Activated naive CD8-positive, alpha-beta T cell (primary cell): ENCODE results near the gene TBX2.

ENCODE experiments used
- H3K27ac Mint-ChIP-seq: one replicate; pipeline ENCODE4 v1.8.0; 2021; ENCODE audit warnings: mixed read lengths
- H3K27me3 Mint-ChIP-seq: one replicate; pipeline ENCODE4 v1.8.0; 2021; ENCODE audit warnings: mixed read lengths
- H3K36me3 Mint-ChIP-seq: one replicate; pipeline ENCODE4 v1.8.0; 2021; ENCODE audit warnings: mixed read lengths
- H3K4me1 Mint-ChIP-seq: one replicate; pipeline ENCODE4 v1.8.0; 2021; ENCODE audit warnings: low read depth, mixed read lengths
- H3K4me3 Mint-ChIP-seq: one replicate; pipeline ENCODE4 v1.8.0; 2021; ENCODE audit warnings: mild to moderate bottlenecking, mixed read lengths
- H3K9me3 Mint-ChIP-seq: one replicate; pipeline ENCODE4 v1.8.0; 2021; ENCODE audit warnings: low read depth, mixed read lengths

The TBX2 gene

DNA sequence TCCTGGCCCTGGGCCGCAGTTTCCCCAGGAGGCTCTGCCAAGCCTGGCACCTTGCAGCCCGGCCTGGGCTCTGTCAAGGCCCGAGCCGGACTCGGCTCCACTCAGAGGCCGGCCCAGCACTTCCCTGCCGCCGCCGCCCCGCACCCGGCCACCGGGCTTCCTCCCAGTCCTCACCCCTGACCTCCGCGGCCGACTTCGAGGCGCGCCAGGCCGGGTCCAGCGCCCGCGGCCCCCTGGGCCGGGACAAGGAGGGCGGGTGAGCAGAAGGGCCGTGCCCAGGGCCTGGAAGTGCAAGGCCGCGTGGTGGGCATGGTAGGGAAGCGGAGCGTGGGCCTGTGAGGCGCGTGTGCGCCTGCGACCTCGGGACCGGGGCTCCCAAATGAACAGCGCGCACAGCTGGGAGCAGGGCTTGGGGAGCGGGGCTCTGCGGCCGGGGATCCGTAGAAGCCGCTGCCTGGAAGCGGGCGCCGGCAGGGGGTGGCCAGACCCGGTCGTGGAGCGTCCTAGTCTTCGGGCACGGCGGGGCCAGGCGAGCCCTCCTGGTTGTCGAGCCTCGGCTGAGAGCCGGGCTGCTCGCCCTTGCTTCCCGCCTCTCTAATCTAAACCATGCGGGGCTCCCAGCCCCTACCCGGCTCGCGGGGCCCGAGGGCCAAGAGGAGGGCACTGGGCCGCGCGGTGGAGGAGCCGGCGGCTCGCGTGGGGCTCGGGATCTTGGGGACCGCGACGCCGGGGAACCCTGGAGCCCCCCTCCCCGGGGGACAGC lies 52.1 kb downstream of the TBX2 start:
- Mint-ChIP-seq H3K27me3 (peaks cover 38% of the 10 kb centered on the region), H3K9me3 (no peaks in the 10 kb centered on the region), H3K4me1 (peaks cover 28% of the 10 kb centered on the region), H3K36me3 (peaks cover 3% of the 10 kb centered on the region), H3K4me3 (no peak overlapping the region), H3K27ac (no peak overlapping the region)

DNA sequence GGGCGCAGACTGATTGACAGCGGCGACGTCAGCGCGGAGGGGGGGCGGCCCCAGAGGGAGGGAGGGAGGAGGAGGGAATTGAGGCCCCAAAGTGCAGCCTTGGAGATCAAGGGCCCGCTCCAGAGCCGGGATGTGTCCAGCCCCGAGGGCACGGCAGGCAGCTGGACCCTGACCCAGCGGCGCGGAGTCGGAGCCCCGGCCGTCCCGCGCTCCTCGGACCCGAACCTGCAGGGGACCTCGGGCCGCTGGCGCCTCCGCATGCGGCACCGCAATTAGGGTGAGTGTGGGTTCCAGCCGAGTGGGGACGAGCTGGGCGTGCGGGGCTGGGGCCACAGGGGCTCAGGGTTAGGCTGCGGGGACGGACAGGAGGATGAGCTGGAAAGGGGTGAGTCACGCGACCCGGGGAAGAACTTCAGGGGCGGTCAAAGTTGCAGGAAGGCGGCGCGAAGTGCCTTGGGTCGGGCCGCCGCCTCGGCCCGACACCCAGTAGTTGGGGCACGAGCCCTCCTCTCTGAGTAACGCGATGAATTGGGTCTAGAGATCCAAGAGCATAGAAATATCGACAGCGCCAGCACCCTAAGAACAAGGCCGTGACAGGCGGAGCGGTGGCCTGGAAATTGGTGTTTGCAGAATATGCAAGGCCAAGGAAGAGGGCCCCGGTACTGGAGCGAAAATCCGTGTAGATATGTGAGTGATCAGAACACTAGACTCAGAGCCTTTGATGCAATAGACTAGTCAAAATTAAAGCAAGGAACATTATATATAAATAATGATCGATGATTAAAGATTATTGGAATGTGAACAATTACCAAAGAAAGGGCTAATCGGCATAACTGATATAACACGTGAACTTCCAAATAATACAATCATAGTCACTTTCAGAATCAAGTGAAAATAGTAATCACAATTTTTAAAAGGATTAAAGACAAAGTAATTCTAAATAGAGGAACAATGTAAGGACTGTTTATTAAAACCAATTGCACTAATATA lies 53.0 kb downstream of the TBX2 start, which contains the start of gene TBX4:
TBX4 (plus strand) TSS at position 122 of the 990 bp plus-strand sequence. CDS start 4,069 bp downstream, outside the sequence.
- peaks cover 40% of the 10 kb centered on the region for H3K27me3 Mint-ChIP-seq
- H3K36me3 Mint-ChIP-seq = peaks cover 3% of the 10 kb centered on the region
- no peak within 1 kb of the TSS for H3K27ac Mint-ChIP-seq
- no peaks in the 10 kb centered on the region for H3K9me3 Mint-ChIP-seq
- H3K4me3 Mint-ChIP-seq = peak within 1 kb of the TSS; percentile 79
- peaks cover 33% of the 10 kb centered on the region for H3K4me1 Mint-ChIP-seq

DNA sequence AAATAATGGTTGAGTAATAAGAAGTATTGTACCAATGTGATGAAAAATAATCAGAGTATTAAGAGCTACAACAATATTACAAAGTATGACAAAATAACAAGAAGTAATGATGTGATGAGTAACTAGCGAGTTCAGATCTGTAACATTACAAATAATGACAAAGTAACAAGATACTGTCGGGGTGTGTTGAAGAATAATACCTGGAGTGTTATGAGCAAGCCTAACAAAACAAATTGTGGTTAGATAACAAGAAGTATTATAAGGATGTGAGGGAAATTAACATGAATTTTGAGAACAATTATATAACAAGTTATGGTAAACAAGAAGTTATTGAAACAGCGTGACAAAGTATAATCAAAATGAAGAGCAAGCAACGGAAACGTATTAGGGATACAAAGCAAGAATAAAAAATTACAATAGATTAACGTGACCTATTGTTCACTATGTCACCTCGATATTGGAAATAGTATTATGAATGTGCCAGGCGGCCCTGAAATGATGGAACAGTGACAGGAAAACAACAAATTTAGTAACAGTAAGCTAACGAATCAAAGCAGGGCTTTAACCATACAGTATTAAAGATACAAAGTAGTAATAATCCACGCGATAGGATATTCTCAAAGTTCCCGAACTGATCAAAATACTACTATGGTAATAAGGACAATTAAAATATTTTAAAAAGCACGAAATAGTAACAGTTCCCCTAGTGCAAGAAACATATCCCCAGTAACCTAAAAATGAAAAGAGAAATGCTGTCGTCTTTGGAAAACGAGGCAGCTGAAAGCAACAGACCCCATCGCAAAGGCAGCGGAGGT lies 54.1 kb downstream of the TBX2 start:
- H3K36me3 Mint-ChIP-seq = peaks cover 3% of the 10 kb centered on the region
- no peaks in the 10 kb centered on the region for H3K9me3 Mint-ChIP-seq
- peaks cover 50% of the 10 kb centered on the region for H3K27me3 Mint-ChIP-seq
- H3K4me1 Mint-ChIP-seq = peaks cover 43% of the 10 kb centered on the region
- no peak overlapping the region for H3K27ac Mint-ChIP-seq
- peak overlapping the region; percentile 53 for H3K4me3 Mint-ChIP-seq

DNA sequence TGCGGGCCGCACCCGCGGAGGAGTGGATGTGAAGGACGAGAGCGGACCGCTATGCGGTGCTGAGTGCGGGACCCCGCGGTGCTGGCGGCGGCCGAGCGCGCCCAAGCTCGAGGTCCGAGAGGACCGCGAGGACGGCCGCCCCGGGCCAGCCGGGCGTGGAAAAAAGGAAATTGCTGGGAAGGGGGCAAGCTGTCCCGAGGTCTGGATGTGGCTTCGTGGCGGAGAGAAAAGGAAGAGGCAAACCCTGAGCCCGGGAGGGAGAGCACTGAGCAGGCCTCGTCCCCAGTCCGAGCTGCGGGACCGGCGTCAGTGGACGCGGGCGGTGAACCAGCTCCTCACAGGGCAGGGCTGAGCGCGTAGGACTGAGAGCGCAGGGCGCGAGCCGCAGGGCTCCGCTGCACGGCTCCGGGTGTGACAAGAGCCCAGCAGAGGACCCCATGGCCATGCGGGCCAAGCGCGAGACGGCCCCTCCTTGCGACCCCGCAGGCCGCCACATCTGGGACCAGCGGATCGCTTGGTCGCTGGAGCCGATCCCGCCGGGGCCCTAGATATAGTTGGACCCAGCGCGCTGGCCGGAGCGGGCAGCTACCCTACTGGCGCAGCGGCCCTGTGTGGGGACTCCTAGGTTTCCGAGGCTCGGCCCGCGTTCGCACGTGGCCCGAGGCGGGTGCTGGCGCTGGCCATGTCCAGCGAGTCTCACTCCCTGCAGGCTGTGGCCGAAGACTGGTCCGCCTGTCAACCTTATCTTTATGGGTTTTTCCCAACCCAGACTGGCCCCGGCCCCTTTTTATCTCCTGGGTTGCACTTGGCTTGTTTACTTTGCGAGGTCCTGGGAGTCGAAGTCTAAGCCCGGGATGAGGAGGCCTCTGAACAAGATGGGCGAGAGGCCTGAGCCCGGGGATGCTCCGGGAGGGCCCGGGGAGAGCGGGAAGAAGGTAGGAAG lies 55.0 kb downstream of the TBX2 start:
- H3K36me3 Mint-ChIP-seq = peaks cover 3% of the 10 kb centered on the region
- no peak overlapping the region for H3K27ac Mint-ChIP-seq
- H3K27me3 Mint-ChIP-seq = peaks cover 53% of the 10 kb centered on the region
- no peaks in the 10 kb centered on the region for H3K9me3 Mint-ChIP-seq
- H3K4me1 Mint-ChIP-seq = peaks cover 43% of the 10 kb centered on the region
- H3K4me3 Mint-ChIP-seq = peak overlapping the region; percentile 53

DNA sequence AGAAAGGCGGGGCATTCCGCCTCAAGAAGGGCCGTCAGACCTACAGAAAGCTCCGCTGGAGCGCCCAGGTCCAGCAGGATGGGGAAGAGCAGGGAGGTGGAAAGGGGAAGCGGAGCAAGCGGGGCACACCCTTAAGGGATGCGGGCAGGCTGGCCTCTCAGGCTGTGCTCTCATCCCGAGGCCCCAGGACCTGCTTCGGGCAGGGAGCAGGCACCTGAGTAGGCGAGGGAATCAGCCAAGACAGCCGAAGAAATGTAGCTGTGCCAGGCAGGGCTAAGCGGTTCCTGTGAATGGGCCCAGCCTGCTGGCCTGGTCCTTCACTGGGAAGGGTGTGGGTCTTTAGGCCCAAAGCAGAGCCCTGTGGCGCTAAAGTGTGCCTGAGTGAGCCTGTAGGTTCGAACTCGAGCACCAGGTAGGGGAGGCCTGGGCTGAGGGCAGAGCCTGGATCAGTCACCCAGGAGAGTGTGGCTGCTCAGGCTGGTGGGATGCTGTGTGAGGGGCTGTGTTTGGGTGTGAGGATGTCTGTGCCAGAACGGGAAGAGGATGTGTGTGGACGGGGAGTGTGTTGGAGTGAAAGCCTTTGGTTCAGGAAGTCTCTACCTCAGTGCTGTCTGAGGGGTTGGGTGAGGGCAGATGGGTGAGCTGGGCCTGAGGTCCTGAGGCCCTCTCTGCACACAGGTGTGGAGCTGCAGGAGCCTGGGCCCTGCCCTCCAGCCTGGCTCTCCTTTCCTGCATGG lies 55.8 kb downstream of the TBX2 start:
- Mint-ChIP-seq H3K27me3 (peaks cover 56% of the 10 kb centered on the region), H3K9me3 (no peaks in the 10 kb centered on the region), H3K4me3 (peak overlapping the region; percentile 17), H3K4me1 (peaks cover 44% of the 10 kb centered on the region), H3K36me3 (peaks cover 3% of the 10 kb centered on the region), H3K27ac (no peak overlapping the region)

DNA sequence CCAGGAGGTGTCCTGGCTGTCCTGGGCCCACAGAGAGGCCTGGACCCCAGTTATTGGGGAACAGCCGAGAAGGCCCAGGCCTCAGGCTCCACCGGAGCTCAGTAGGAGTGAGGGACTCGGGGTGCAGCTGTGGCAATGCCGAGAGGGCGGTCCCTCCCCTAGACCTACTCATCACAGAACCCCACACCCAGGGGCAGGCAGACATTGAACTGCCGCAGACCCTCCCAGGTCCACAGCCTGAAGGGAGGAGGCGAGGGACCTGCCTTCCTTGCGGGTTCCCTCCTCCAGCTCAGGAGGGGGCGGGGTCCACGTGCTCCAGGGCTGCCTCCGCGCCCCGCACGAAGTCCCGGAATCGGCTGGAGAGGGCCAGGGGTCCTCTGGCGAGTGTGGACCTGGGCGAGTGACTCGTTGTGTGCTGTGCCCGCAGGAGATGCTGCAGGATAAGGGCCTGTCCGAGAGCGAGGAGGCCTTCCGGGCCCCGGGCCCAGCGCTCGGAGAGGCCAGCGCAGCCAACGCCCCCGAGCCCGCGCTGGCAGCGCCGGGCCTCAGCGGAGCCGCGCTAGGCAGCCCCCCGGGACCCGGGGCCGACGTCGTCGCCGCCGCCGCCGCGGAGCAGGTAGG lies 56.5 kb downstream of the TBX2 start:
- Mint-ChIP-seq H3K27ac (no peak overlapping the region), H3K36me3 (peaks cover 3% of the 10 kb centered on the region), H3K4me1 (peaks cover 46% of the 10 kb centered on the region), H3K27me3 (peaks cover 56% of the 10 kb centered on the region), H3K9me3 (no peaks in the 10 kb centered on the region), H3K4me3 (no peak overlapping the region)

DNA sequence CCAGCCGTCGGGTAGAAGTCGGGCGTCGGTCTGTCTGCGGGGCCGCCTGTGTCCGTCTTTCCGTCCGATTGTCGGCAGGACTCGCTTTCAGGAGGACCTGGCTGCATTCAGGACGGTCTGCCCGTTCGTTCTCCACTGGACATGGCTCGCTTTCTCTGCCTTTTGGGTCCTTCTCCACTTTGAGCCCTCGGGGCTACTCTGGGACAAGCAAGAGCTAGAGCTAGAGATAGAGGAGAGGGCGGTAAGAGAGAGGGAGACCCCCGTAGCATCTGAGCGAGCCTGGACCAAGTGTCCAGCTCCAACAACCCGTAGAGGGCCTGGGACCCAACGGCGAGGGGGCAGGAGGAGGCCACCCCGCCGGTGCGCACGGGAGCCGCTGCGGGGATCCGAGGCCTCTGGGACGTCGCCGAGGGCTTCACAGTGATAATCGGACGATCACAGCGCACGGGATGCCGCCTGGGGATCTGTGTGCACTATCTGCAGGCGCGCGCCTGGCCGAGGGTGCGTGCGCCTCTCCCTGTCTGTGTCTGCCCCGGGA lies 57.1 kb downstream of the TBX2 start:
- peaks cover 51% of the 10 kb centered on the region for H3K4me1 Mint-ChIP-seq
- H3K9me3 Mint-ChIP-seq = no peaks in the 10 kb centered on the region
- H3K36me3 Mint-ChIP-seq = peaks cover 3% of the 10 kb centered on the region
- H3K27ac Mint-ChIP-seq = no peak overlapping the region
- peak overlapping the region; percentile 82 for H3K4me3 Mint-ChIP-seq
- H3K27me3 Mint-ChIP-seq = peaks cover 59% of the 10 kb centered on the region

DNA sequence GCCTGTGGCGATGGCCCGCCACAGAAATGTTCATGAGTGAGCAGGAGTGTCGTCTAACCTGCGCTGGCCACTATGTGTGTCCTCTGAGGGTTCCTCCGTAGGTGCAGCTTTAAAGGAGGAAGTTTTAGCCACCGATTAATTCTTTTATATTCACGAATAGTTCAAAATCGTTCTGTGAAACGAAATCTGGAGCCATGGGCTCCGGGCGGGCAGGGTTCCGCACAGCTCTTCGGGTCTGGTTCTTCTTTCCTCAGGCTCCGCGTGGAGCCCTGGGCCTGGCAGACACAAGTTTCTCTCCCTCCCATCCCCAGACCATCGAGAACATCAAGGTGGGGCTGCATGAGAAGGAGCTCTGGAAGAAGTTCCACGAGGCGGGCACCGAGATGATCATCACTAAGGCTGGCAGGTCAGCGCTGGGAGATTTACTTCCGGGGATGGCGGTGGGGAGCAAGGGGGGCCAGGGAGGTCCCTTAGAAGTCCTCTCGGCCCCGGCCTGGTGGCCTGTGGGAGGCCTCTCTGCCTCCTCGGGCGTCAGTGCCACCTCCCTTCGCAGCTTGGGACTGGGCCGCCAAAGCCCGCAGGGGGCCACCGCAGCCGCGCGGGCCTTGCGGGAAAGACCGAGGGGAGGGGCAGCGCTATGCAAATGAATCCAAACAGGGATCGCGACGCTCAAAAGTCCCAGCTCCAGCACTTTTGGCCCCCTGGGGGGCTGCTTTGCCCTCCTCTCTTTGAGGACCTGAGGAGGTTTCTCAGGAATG lies 57.8 kb downstream of the TBX2 start:
- H3K9me3 Mint-ChIP-seq = no peaks in the 10 kb centered on the region
- H3K4me3 Mint-ChIP-seq = peak overlapping the region; percentile 82
- H3K27me3 Mint-ChIP-seq = peaks cover 59% of the 10 kb centered on the region
- peaks cover 55% of the 10 kb centered on the region for H3K4me1 Mint-ChIP-seq
- peaks cover 3% of the 10 kb centered on the region for H3K36me3 Mint-ChIP-seq
- H3K27ac Mint-ChIP-seq = no peak overlapping the region

DNA sequence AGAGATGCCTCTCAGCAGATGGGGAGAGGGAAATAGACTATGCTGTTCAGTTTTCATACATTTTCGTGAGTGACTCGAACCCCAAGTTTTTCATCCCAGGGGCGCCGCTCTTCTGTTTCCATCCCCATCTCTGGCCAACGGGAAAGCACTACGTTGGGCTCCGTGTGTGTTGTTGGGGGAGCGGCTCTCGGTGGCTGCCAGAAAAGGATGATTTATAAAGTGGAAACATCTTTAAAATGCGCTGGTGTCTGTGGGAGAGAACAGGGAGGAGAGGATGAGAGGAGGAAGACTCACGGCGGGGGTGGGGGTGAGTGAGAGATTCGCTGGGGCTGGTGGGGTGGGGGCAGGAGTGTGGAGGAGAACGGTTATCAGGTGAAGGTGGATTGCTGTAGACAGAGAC lies 58.4 kb downstream of the TBX2 start:
- Mint-ChIP-seq H3K9me3 (no peaks in the 10 kb centered on the region), H3K4me1 (peaks cover 55% of the 10 kb centered on the region), H3K27ac (no peak overlapping the region), H3K36me3 (peaks cover 3% of the 10 kb centered on the region), H3K4me3 (peak overlapping the region; percentile 6), H3K27me3 (peaks cover 57% of the 10 kb centered on the region)

DNA sequence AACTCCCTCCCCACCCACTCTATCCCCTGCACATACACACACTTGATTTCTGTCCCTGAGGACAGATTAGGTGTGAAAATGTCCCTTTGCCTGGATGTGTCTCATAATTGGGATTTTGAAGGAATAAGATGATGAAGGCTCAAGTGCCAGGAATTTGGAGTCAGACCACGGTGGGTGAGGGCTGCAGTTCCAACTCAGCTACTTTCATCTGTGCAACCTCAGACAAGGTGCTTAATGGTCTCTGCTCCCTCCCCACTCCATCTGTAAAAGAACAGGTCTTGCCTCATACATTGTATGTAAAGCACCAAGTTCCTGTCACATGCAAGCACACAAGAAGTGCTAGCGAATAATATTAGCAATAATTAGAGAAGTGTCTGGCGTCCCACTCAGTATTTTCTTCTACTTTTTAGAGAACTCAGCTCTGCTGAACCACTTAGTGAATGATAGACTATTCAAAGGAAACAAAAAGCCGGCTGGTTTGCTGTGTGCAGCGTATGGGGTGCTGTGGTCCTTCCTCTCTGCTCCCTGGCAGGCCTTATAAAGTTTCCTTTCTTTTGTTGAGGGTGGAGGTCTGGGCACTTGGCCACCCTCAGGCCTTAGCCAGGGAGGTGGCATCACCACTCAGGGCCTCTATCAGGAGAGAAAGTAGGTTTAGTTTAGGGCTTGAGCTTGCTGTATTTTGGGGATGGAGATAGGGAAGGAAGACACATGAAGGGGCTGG lies 58.9 kb downstream of the TBX2 start:
- peaks cover 3% of the 10 kb centered on the region for H3K36me3 Mint-ChIP-seq
- H3K4me3 Mint-ChIP-seq = peak overlapping the region; percentile 6
- H3K4me1 Mint-ChIP-seq = peaks cover 53% of the 10 kb centered on the region
- peaks cover 56% of the 10 kb centered on the region for H3K27me3 Mint-ChIP-seq
- H3K27ac Mint-ChIP-seq = no peak overlapping the region
- H3K9me3 Mint-ChIP-seq = no peaks in the 10 kb centered on the region
